Dermis blood vessel endothelial cell (primary cell): Measurements from ENCODE around the gene LY6G6C. TPM values are rescaled to one million over a fixed set of nuclear protein-coding genes. Genes with fewer than 3 reads are reported as not detected.
A peak's percentile ranks its signal among the peaks of the same experiment; 100 is the strongest.
"Not testable (repeated sequence)": the region's sequence is repeated elsewhere in the genome, so short reads cannot be mapped to it uniquely, and the experiment has no call there.

Source experiments
- DNase-seq: peaks from one replicate; pipeline ENCODE4 v3.0.0; 2010
- total RNA-seq: library from RNA; depleted of rRNA; stranded (reverse); fragments of >200 nt; gene quantifications from 2 replicates; pipeline ENCODE4 v1.2.3, GENCODE V29; 2014

The LY6G6C gene
- total RNA-seq, 1 donor from 2014 or later: not detected

DNA sequence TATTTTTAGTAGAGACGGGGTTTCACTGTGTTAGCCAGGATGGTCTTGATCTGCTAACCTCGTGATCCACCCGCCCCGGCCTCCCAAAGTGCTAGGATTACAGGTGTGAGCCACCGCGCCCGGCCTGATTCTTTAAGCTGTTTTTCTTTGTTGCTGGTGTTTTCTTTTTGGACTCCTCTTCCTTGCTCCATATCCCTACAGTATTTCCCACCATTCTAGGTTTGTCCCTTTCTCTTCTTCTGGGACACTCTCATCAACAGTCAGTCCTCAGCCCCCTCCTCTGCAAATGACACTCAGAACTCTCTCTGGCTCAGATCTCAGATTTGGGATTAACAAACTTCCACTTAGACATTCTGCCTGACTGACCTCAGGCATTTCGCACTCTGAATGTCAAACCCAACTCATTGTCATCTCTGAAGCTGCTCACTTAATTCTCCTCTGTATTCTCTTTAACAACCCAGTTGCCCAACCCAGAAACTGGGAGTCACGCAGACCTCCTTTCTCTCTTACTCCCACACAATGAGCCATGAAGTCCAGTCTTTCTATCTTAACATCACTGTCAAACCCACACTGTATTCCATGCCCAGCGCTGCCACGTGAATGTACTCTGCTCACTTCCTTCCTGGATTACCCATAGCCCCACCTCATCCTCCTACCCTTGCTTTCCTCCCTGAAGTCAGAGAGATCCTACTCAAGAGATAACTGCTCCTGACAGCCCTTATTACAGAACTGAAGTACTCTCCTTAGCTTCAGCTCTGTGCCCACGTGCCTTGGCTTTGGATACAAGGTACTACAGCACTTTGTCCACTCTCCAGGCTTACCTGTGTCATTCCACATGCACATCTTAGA, 4.2 kb upstream of the LY6G6C start:
- DNase-seq: peak; percentile 62

- no peak for DNase-seq
These were observed 2.6 kb upstream of the LY6G6C start for GRCh38 chr6:31723980-31724691.

DNA sequence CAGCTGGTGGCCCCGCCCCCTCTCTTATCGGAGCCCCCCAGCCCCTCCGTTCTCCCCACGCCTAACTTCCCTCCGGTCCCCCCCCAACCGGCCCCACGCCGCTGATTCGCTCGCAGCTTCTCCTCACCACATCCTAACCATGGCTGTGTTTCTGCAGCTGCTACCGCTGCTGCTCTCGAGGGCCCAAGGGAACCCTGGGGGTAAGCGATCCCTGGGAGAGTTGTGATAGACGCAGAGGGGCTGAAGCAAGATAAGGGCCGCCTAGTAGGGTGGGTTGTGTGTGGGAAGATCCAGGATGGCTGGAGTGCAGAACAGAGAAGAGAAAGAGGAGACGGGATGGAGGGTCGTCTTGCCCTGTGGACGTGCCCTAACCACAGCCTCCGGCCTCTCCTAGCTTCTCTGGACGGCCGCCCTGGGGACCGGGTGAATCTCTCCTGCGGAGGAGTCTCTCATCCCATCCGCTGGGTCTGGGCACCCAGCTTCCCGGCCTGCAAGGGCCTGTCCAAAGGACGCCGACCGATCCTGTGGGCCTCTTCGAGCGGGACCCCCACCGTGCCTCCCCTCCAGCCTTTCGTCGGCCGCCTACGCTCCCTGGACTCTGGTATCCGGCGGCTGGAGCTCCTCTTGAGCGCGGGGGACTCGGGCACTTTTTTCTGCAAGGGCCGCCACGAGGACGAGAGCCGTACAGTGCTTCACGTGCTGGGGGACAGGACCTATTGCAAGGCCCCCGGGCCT, 1.9 kb upstream of the LY6G6C start, which contains the start of gene MPIG6B:
Gene MPIG6B (plus strand): TSS at position 129 of the 735 bp plus-strand sequence. CDS start 11 bp downstream, at position 140.
- DNase-seq: no peak

- no peak for DNase-seq
These were observed 627 bp upstream of the LY6G6C start for GRCh38 chr6:31722173-31722572.

DNA sequence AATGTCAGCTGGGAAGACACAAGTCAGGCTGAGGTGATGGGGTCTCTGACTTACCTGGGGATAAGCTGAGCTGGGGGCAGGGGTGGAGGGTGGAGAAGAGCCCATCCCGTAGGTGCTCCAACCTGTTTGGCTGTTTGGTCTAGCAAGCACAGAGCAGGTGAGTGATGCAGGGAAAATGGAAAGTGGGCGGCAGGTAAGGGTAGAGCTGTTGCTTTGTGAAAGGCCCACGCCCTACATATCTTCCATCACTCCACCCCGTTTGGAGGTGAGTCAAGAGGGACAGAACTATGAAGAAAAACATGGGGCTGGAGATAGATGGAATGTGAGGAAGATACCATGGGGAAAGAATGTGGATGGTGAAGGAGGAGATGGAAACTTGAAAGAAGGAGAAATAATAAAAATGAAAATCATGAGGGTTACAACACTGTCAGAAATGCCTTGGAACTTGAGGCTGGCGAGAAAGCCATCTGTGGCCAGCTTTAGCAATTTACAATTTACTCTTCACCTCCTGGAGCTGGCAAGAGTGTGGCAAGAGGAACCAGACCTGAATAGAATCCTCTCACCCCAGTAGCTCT, 1.3 kb downstream of the LY6G6C start:
- no peak for DNase-seq

DNA sequence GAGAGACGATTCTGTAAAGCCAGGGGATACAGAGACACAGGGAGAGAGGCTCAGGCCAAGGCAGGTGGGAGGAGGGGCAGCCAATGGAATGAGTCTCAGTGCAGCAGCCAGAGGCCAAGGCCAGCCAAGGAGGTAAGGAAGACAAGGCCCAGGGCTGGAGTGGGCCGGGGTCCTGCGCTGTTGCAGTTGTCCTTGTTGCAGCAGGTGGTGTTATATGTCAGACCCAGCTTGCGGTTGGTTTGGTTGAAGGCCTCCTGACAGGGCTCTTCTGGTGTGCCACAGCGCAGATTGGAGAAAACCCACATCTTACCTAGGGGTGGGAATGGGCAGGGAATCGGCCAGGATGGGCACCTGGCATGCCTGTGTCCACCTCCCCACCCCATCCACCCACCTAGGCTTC, 2.5 kb downstream of the LY6G6C start:
- DNase-seq: no peak

DNA sequence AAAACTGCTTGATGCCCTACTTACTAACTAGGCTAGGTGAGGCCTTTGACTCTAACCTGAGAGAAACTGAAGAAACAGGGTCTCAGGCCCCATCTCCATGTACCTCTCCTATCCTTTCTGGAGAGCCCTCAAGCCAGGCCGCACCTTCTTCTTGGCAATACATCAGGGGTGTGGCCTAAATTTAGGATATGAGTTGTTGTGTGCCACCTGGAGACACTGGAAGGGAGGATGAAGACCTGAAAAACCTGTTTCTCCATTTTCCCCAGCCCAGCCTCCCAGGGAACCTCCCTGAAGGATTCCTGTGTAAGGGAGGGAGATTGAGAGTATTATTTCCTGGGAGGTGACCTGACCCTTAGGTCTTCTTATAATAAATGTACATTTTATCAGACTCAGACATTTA, 3.3 kb downstream of the LY6G6C start:
- no peak for DNase-seq

GRCh38 chr6:31717499-31718222, 3.9 kb downstream of the LY6G6C start:
- DNase-seq: no peak

- DNase-seq: no peak
These were observed 6.3 kb downstream of the LY6G6C start, which contains the start of gene LY6G6D for GRCh38 chr6:31715022-31715958. Gene LY6G6D, plus strand, starts transcription at chr6:31715348. Its CDS starts 8 bp downstream, at chr6:31715356.

- no peak for DNase-seq
These were observed 7.4 kb downstream of the LY6G6C start for GRCh38 chr6:31713991-31714684.

DNA sequence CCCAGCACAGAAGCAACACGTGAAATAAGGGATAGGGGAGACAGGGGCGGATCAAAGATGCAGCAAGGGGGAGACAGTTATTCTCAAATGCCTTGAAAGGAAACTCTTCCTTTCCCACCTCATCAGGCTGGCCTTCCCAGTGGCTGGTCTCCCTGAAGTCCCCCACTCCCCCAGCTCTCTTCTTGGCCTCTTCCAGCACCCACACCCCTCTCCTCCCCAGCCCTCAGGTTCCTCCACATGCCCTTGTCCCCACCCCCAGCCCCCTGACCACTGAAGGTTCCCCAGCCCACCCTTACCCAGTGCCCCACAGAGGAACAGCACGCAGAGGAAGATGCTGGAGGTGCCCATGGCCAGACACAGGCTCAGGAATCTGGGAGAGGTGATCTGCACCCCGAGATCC, 8.1 kb downstream of the LY6G6C start:
- no peak for DNase-seq

GRCh38 chr6:31712296-31712695, 9.2 kb downstream of the LY6G6C start:
- DNase-seq: no peak

DNA sequence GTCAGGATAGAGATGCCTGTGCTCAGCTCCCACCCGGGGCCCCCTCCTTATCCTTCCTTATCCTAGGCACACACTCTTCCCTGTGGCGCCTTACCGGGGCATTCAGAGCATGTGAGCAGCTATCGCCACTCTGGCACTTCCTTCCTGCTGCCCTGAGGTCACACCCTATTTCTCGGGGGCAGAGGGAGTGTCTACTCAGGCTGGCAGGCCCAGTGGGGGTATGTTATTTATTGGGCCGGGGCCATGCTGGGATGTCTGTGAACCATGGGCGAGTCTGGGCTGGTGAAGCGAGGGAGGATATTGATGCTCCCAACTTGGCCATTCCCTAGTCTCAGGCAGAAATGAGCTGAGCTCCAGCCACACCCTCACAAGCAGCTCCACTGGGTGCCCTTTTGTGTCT, 10.3 kb downstream of the LY6G6C start:
- no peak for DNase-seq

DNA sequence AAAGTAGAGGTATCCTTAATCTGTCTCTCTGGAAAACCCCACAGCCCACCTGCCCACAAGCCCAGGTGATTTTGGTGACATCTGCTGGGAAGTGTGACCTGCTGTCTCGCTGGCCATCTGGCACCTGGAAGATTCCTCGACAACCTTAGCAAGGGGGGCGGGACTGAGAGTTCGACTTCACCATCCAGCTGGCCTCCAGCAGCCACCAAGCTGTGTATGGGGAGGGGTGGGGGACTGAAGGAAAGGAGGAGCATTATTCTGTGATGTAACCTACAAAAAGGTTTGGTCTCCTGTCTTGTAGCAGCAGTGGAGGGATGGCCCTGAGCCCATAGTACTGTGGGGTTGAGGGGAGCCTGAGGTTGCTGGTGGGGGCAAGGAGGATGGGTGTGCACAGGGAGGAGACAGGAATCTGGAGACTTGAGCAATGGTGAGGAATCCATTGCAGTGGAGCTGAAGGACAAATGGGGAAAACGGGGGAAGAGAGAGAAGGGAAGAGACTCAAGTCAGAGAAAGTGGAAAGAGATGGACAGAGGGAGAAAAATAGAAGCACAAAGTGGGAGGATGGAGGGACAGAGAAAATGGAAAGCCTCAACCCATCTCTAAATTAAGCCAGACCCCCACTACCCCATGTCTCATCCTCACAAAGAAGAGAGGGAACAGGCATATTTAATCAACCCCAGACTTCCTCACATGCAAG, 10.9 kb downstream of the LY6G6C start:
- no peak for DNase-seq

DNA sequence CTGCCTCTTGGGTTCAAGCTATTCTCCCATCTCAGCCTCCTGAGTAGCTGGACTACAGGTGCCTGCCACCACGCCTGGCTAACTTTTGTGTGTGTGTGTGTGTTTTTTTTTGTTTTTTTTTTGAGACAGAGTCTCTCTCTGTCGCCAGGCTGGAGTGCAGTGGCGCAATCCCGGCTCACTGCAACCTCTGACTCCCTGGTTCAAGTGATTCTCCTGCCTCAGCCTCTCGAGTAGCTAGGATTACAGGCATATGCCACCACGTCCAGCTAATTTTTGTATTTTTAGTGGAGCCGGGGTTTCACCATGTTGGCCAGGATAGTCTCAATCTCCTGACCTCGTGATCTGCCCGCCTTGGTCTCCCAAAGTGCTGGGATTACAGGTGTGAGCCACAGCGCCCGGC, 12.4 kb downstream of the LY6G6C start:
- not testable (repeated sequence) for DNase-seq

DNA sequence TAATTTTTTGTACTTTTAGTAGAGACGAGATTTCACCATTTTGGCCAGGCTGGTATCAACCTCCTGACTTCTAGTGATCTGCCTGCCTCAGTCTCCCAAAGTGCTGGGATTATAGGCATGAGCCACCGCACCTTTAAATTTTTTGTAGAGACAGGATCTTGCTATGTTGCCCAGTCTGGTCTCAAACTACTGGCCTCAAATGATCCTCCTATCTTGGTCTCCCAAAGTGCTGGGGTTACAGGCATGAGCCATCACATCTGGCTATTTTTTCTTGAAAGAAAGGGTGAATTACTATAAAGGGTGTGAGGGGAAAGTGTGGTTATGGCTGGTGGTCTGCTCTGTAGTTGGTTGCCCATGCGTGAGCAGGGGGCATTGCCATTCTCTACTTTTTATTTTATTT, 13.3 kb downstream of the LY6G6C start:
- no peak for DNase-seq

DNA sequence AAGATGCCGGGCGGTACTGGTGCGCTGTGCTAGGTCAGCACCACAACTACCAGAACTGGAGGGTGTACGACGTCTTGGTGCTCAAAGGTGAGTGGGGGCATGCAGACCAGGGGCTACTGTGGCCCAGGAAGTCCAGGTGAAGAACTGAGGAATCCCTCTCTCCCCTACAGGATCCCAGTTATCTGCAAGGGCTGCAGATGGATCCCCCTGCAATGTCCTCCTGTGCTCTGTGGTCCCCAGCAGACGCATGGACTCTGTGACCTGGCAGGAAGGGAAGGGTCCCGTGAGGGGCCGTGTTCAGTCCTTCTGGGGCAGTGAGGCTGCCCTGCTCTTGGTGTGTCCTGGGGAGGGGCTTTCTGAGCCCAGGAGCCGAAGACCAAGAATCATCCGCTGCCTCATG, 13.8 kb downstream of the LY6G6C start:
- no peak for DNase-seq

DNA sequence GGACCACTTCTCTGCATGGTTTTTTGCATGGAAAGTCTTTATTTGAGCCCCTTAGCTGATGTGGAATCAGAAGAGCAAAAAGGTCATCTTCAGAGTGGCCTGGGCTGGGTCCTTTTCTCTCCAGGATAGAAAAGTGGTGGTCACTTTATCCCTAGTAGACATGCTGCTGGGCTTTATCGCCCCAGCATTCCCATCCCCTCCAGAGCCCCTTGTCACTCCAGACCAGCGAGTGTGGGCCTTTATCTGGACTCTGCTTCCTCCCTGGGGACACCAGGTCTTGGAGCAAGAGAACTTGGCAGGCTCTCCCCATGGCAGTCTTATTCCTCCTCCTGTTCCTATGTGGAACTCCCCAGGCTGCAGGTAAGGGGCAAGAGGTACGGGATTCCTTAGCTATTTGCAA, 14.9 kb downstream of the LY6G6C start, which contains the start of gene LY6G6F:
Gene LY6G6F (plus strand): TSS at position 268 of the 400 bp plus-strand sequence. CDS start 41 bp downstream, at position 309.
- no peak for DNase-seq

GRCh38 chr6:31705931-31706330, 15.6 kb downstream of the LY6G6C start:
- no peak for DNase-seq
